Muscle of leg (tissue), 11 donors: ENCODE measurements around the gene CHCHD3. TPM values are rescaled to one million over a fixed set of nuclear protein-coding genes. Genes with fewer than 3 reads are reported as not detected.

ENCODE experiments used
- DNase-seq: peaks from one replicate; pipeline ENCODE4 v3.0.0; 2013
- H3K27ac ChIP-seq: one replicate; pipeline ENCODE4 v1.5.1; 2013; ENCODE audit warnings: mild to moderate bottlenecking, low read length, control low read depth
- H3K27me3 ChIP-seq: one replicate; pipeline ENCODE4 v1.6.1; 2013; ENCODE audit warnings: low read length; ENCODE audit not compliant: control insufficient read depth, insufficient read depth
- H3K36me3 ChIP-seq: one replicate; pipeline ENCODE4 v1.6.1; 2013; ENCODE audit warnings: low read length; ENCODE audit not compliant: control insufficient read depth, insufficient read depth
- H3K4me1 ChIP-seq: one replicate; pipeline ENCODE4 v1.6.1; 2013; ENCODE audit warnings: low read length; ENCODE audit not compliant: control insufficient read depth, insufficient read depth
- H3K4me3 ChIP-seq: one replicate; pipeline ENCODE4 v1.5.1; 2013; ENCODE audit warnings: low read length, control low read depth
- H3K9me3 ChIP-seq: replicated peaks from 2 replicates; pipeline ENCODE4 v1.6.1; 2013; ENCODE audit warnings: low read depth, low read length; ENCODE audit not compliant: control insufficient read depth
- WGBS: methylation state at CpG from one replicate; pipeline ENCODE4 v1.1.5; 2013; ENCODE audit warnings: missing lambda C conversion rate; ENCODE audit not compliant: insufficient coverage; 5-methylcytosine and 5-hydroxymethylcytosine counted together
- polyA plus RNA-seq, 8 donors: library from polyadenylated mRNA; unstranded; fragments of 120-200 nt; gene quantifications; one replicate each; pipeline versions ENCODE4 v1.2.1 to v1.2.3, GENCODE V29; 2013; ENCODE audit warnings: inconsistent platforms in 1 of 8, low replicate concordance in 1 of 8; ENCODE audit not compliant: insufficient read length in 8 of 8, insufficient read depth in 1 of 8
- total RNA-seq: library from RNA; stranded (reverse); fragments of 120-200 nt; gene quantifications from one replicate; pipeline ENCODE4 v1.2.4, GENCODE V29; 2013

CHCHD3 gene
- total and polyA plus RNA-seq, 9 donors: 57.4 to 75.0 (median 66.6) TPM

- no peak for DNase-seq
- WGBS: no CpG with 5 or more reads among the region's 1 CpG
- no peaks in the 10 kb centered on the region for H3K27me3 ChIP-seq
Observed at GRCh38 chr7:132942701-132943100, 139.2 kb downstream of the CHCHD3 start.

GRCh38 chr7:132941905-132942304 is 140.0 kb downstream of the CHCHD3 start:
- no peak overlapping the region for H3K27ac ChIP-seq
- DNase-seq: no peak
- H3K36me3 ChIP-seq: no peaks in the 10 kb centered on the region
- no CpG with 5 or more reads among the region's 4 CpGs for WGBS
- no peaks in the 10 kb centered on the region for H3K9me3 ChIP-seq
- H3K4me1 ChIP-seq: no peaks in the 10 kb centered on the region
- H3K4me3 ChIP-seq: no peak overlapping the region
- H3K27me3 ChIP-seq: no peaks in the 10 kb centered on the region

More at GRCh38 chr7:132942701-132943100, 139.2 kb downstream of the CHCHD3 start:
- H3K36me3 ChIP-seq: no peaks in the 10 kb centered on the region
- no peaks in the 10 kb centered on the region for H3K9me3 ChIP-seq
- H3K4me3 ChIP-seq: no peak overlapping the region
- H3K4me1 ChIP-seq: no peaks in the 10 kb centered on the region
- H3K27ac ChIP-seq: no peak overlapping the region

GRCh38 chr7:132941428-132941827 is 140.5 kb downstream of the CHCHD3 start:
- Histone ChIP-seq H3K9me3 (no peaks in the 10 kb centered on the region), H3K36me3 (no peaks in the 10 kb centered on the region), H3K4me3 (no peak overlapping the region), H3K27me3 (no peaks in the 10 kb centered on the region), H3K27ac (no peak overlapping the region), H3K4me1 (no peaks in the 10 kb centered on the region)
- no CpG with 5 or more reads among the region's 4 CpGs for WGBS
- no peak for DNase-seq

- peaks cover 3% of the 10 kb centered on the region for H3K9me3 ChIP-seq
- no peaks in the 10 kb centered on the region for H3K36me3 ChIP-seq
- no peaks in the 10 kb centered on the region for H3K4me1 ChIP-seq
- no peak overlapping the region for H3K4me3 ChIP-seq
- H3K27me3 ChIP-seq: no peaks in the 10 kb centered on the region
- no peak overlapping the region for H3K27ac ChIP-seq
- no peak for DNase-seq
Observed at GRCh38 chr7:132940084-132940483, 141.8 kb downstream of the CHCHD3 start.

GRCh38 chr7:132939495-132939894 is 142.4 kb downstream of the CHCHD3 start:
- peaks cover 3% of the 10 kb centered on the region for H3K9me3 ChIP-seq
- H3K4me3 ChIP-seq: no peak overlapping the region
- DNase-seq: no peak
- H3K36me3 ChIP-seq: no peaks in the 10 kb centered on the region
- no peak overlapping the region for H3K27ac ChIP-seq
- no peaks in the 10 kb centered on the region for H3K4me1 ChIP-seq
- WGBS: no CpG with 5 or more reads among the region's 4 CpGs
- H3K27me3 ChIP-seq: no peaks in the 10 kb centered on the region

- DNase-seq: no peak
- Histone ChIP-seq H3K4me1 (peaks cover under 1% of the 10 kb centered on the region), H3K4me3 (no peak overlapping the region), H3K27me3 (no peaks in the 10 kb centered on the region), H3K36me3 (no peaks in the 10 kb centered on the region), H3K27ac (no peak overlapping the region), H3K9me3 (peaks cover 3% of the 10 kb centered on the region)
Observed at GRCh38 chr7:132937286-132937685, 144.6 kb downstream of the CHCHD3 start.

GRCh38 chr7:132935608-132936007 is 146.3 kb downstream of the CHCHD3 start:
- H3K4me3 ChIP-seq: no peak overlapping the region
- WGBS: 100% methylated on average over 1 of the region's 1 CpG
- no peak overlapping the region for H3K27ac ChIP-seq
- peaks cover 2% of the 10 kb centered on the region for H3K4me1 ChIP-seq
- peaks cover 3% of the 10 kb centered on the region for H3K9me3 ChIP-seq
- DNase-seq: no peak
- no peaks in the 10 kb centered on the region for H3K36me3 ChIP-seq
- no peaks in the 10 kb centered on the region for H3K27me3 ChIP-seq

GRCh38 chr7:132934017-132934416 is 147.9 kb downstream of the CHCHD3 start:
- H3K27ac ChIP-seq: no peak overlapping the region
- H3K9me3 ChIP-seq: peaks cover 3% of the 10 kb centered on the region
- peaks cover 4% of the 10 kb centered on the region for H3K4me1 ChIP-seq
- H3K4me3 ChIP-seq: no peak overlapping the region
- DNase-seq: no peak
- no peaks in the 10 kb centered on the region for H3K36me3 ChIP-seq
- H3K27me3 ChIP-seq: no peaks in the 10 kb centered on the region
- 100% methylated on average over 2 of the region's 2 CpGs for WGBS

GRCh38 chr7:132933072-132933458 is 148.8 kb downstream of the CHCHD3 start:
- WGBS: 83% methylated on average over 2 of the region's 4 CpGs
- no peak overlapping the region for H3K27ac ChIP-seq
- peaks cover 3% of the 10 kb centered on the region for H3K9me3 ChIP-seq
- no peaks in the 10 kb centered on the region for H3K27me3 ChIP-seq
- peaks cover 4% of the 10 kb centered on the region for H3K4me1 ChIP-seq
- DNase-seq: no peak
- no peaks in the 10 kb centered on the region for H3K36me3 ChIP-seq
- no peak overlapping the region for H3K4me3 ChIP-seq

GRCh38 chr7:132932296-132933071 is 149.4 kb downstream of the CHCHD3 start:
- 86% methylated on average over 7 of the region's 7 CpGs for WGBS

GRCh38 chr7:132930881-132931280 is 151.0 kb downstream of the CHCHD3 start:
- WGBS: no CpG with 5 or more reads among the region's 4 CpGs
- H3K9me3 ChIP-seq: peaks cover 3% of the 10 kb centered on the region
- H3K4me1 ChIP-seq: peaks cover 4% of the 10 kb centered on the region
- H3K36me3 ChIP-seq: peaks cover 2% of the 10 kb centered on the region
- DNase-seq: no peak
- H3K27me3 ChIP-seq: no peaks in the 10 kb centered on the region
- no peak overlapping the region for H3K27ac ChIP-seq
- no peak overlapping the region for H3K4me3 ChIP-seq

More at GRCh38 chr7:132932296-132933071, 149.4 kb downstream of the CHCHD3 start:
- H3K36me3 ChIP-seq: no peaks in the 10 kb centered on the region
- H3K27ac ChIP-seq: no peak overlapping the region
- peaks cover 4% of the 10 kb centered on the region for H3K4me1 ChIP-seq
- H3K27me3 ChIP-seq: no peaks in the 10 kb centered on the region
- peaks cover 3% of the 10 kb centered on the region for H3K9me3 ChIP-seq
- no peak overlapping the region for H3K4me3 ChIP-seq
- DNase-seq: no peak
